IMR-90 (cell line): ENCODE measurements around the gene FHAD1. TPM values are rescaled to one million over a fixed set of nuclear protein-coding genes. Genes with fewer than 3 reads are reported as not detected.

ENCODE experiments used
- ATAC-seq: fragments of 200-7000 bp; cut with Tn5 transposase; 2 replicates; pipeline ENCODE4 v1.9.1; 2020; ENCODE audit warnings: low read depth, mild to moderate bottlenecking, moderate library complexity
- BruUV-seq: library from RNA; stranded (reverse); fragments of 400-500 nt; replicated peaks from 2 replicates; lab custom pipeline; 2021; lab: Mats Ljungman, UMichigan
- CTCF ChIA-PET: fragments of 300-600 bp; formaldehyde crosslinking; extraction: SDS; loops from one replicate; lab custom pipeline; 2021; ENCODE audit warnings: antibody characterized with exemption; lab: Yijun Ruan, JAX
- POLR2A ChIA-PET: fragments of 300-600 bp; sonication (Branson Sonifier 250); formaldehyde crosslinking; loops from one replicate; lab custom pipeline; 2022; ENCODE audit warnings: antibody characterized with exemption; ENCODE audit not compliant: unreplicated experiment; lab: Charles Lee
- DNase-seq: peaks from one replicate; pipeline ENCODE4 v3.0.0; 2013
- H2AFZ ChIP-seq: replicated peaks from 2 replicates; pipeline ENCODE3; 2013; ENCODE audit warnings: low read length, mild to moderate bottlenecking; ENCODE audit not compliant: poor library complexity
- H2AK5ac ChIP-seq: 2 replicates; pipeline ENCODE4 v1.6.1; 2013; ENCODE audit warnings: low read depth, low read length, inconsistent platforms
- H2AK9ac ChIP-seq: replicated peaks from 2 replicates; pipeline ENCODE3; 2013; ENCODE audit warnings: mild to moderate bottlenecking, low read depth, low read length, moderate library complexity; ENCODE audit not compliant: poor library complexity
- H2BK120ac ChIP-seq: 2 replicates; pipeline ENCODE4 v1.6.1; 2013; ENCODE audit warnings: low read depth, low read length, inconsistent platforms
- H2BK15ac ChIP-seq: 3 replicates; pipeline ENCODE4 v1.6.1; 2013; ENCODE audit warnings: low read depth, low read length, inconsistent platforms
- H2BK20ac ChIP-seq: 2 replicates; pipeline ENCODE4 v1.6.1; 2013; ENCODE audit warnings: low read depth, mild to moderate bottlenecking, inconsistent platforms, low read length, moderate library complexity
- H2BK5ac ChIP-seq: 2 replicates; pipeline ENCODE4 v1.6.1; 2013; ENCODE audit warnings: mild to moderate bottlenecking, low read depth, low read length, inconsistent platforms; ENCODE audit not compliant: poor library complexity, severe bottlenecking
- H3K14ac ChIP-seq: replicated peaks from 2 replicates; pipeline ENCODE4 v1.6.1; 2013; ENCODE audit warnings: low read depth, low read length, inconsistent platforms
- H3K18ac ChIP-seq: 2 replicates; pipeline ENCODE4 v1.6.1; 2013; ENCODE audit warnings: low read depth, low read length, control low read depth
- H3K23ac ChIP-seq: 2 replicates; pipeline ENCODE4 v1.6.1; 2013; ENCODE audit warnings: low read depth, low read length, inconsistent platforms
- H3K27ac ChIP-seq: 2 replicates; pipeline ENCODE4 v1.5.1; 2013; ENCODE audit warnings: mild to moderate bottlenecking, control low read depth, low read length; ENCODE audit not compliant: insufficient read depth
- H3K27me3 ChIP-seq: 2 replicates; pipeline ENCODE4 v1.6.1; 2013; ENCODE audit warnings: low read length; ENCODE audit not compliant: control insufficient read depth, insufficient read depth
- H3K36me3 ChIP-seq: 2 replicates; pipeline ENCODE4 v1.6.1; 2013; ENCODE audit warnings: low read length, mixed read lengths; ENCODE audit not compliant: control insufficient read depth, insufficient read depth
- H3K4ac ChIP-seq: 2 replicates; pipeline ENCODE4 v1.6.1; 2013; ENCODE audit warnings: low read depth, low read length, inconsistent platforms
- H3K4me1 ChIP-seq: 2 replicates; pipeline ENCODE4 v1.6.1; 2013; ENCODE audit warnings: low read length, mixed read lengths; ENCODE audit not compliant: control insufficient read depth, insufficient read depth
- H3K4me2 ChIP-seq: 2 replicates; pipeline ENCODE4 v1.6.1; 2013; ENCODE audit warnings: low read depth, mild to moderate bottlenecking, control low read depth, low read length, moderate library complexity
- H3K4me3 ChIP-seq: 2 replicates; pipeline ENCODE4 v1.5.1; 2013; ENCODE audit warnings: low read depth, mild to moderate bottlenecking, control low read depth, low read length, moderate library complexity; ENCODE audit not compliant: insufficient read depth
- H3K56ac ChIP-seq: 2 replicates; pipeline ENCODE4 v1.6.1; 2013; ENCODE audit warnings: low read length, inconsistent platforms; ENCODE audit not compliant: insufficient read depth; ENCODE audit errors: extremely low read depth
- H3K79me1 ChIP-seq, 2 experiments: 2 replicates each; pipeline ENCODE4 v1.6.1; 2013; ENCODE audit warnings: low read length in 2 of 2, inconsistent platforms in 1 of 2, low read depth in 1 of 2
- H3K9ac ChIP-seq: 2 replicates; pipeline ENCODE4 v1.6.1; 2013; ENCODE audit warnings: low read depth, low read length, control low read depth
- H3K9me1 ChIP-seq: 2 replicates; pipeline ENCODE4 v1.6.1; 2013; ENCODE audit warnings: low read length, inconsistent platforms; ENCODE audit not compliant: insufficient read depth
- H3K9me3 ChIP-seq: 2 replicates; pipeline ENCODE4 v1.6.1; 2013; ENCODE audit warnings: low read length; ENCODE audit not compliant: control insufficient read depth, insufficient read depth
- H4K20me1 ChIP-seq: 2 replicates; pipeline ENCODE4 v1.6.1; 2013; ENCODE audit warnings: low read length, inconsistent platforms; ENCODE audit not compliant: insufficient read depth
- H4K5ac ChIP-seq: 2 replicates; pipeline ENCODE4 v1.6.1; 2013; ENCODE audit warnings: mild to moderate bottlenecking, low read depth, low read length, control low read depth
- H4K8ac ChIP-seq, 2 experiments: 2 replicates each; pipeline ENCODE4 v1.6.1; 2013; ENCODE audit warnings: low read depth in 2 of 2, low read length in 2 of 2, control low read depth in 1 of 2, inconsistent platforms in 1 of 2
- H4K91ac ChIP-seq: 2 replicates; pipeline ENCODE4 v1.6.1; 2013; ENCODE audit warnings: low read depth, low read length, inconsistent platforms; ENCODE audit not compliant: insufficient read depth
- CEBPB ChIP-seq: IDR thresholded peaks from 2 replicates; pipeline ENCODE4 v1.6.1; 2012; ENCODE audit warnings: low read depth, low read length, improper control_type of control experiment
- POLR2A ChIP-seq: IDR thresholded peaks from 2 replicates; pipeline ENCODE4 v1.6.1; 2012; ENCODE audit warnings: mild to moderate bottlenecking, low read depth, low read length
- WGBS, 2 experiments: methylation state at CpG; one replicate each; pipeline versions ENCODE4 v1.1.5 to v1.1.7; 2013; ENCODE audit warnings: missing lambda C conversion rate in 2 of 2; ENCODE audit not compliant: insufficient read length in 1 of 2; ENCODE audit errors: extremely low coverage in 2 of 2; 5-methylcytosine and 5-hydroxymethylcytosine counted together
- dilution Hi-C: fragments of 300-500 bp; cut with HindIII; formaldehyde crosslinking; loops from one replicate; pipeline ENCODE4 v1.14.3; 2018; ENCODE audit warnings: low sequenced_read_pairs; ENCODE audit not compliant: unreplicated experiment
- in situ Hi-C: fragments of 300-500 bp; cut with MboI; formaldehyde crosslinking; loops from 3 replicates; pipeline ENCODE4 v1.14.3; 2019; ENCODE audit warnings: low sequenced_read_pairs, inconsistent platforms, mixed read lengths
- intact Hi-C: fragments of 100-400 bp; cut with micrococcal nuclease; formaldehyde crosslinking; loops from 2 replicates; pipeline ENCODE4 v1.10.0; 2022
- polyA plus RNA-seq, 3 experiments: library from polyadenylated mRNA; depleted of rRNA; stranded (reverse); fragments of >200 nt; gene quantifications; 2 replicates each; pipeline ENCODE4 v1.2.3, GENCODE V29; 2012; ENCODE audit warnings: low replicate concordance in 1 of 3
- total RNA-seq: library from RNA; depleted of rRNA; stranded (reverse); fragments of >200 nt; gene quantifications from 2 replicates; pipeline ENCODE4 v1.2.3, GENCODE V29; 2012

FHAD1 gene
- total and polyA plus RNA-seq, 2 of the 4 experiments (the other 2 are of a cell fraction) = not detected

DNA sequence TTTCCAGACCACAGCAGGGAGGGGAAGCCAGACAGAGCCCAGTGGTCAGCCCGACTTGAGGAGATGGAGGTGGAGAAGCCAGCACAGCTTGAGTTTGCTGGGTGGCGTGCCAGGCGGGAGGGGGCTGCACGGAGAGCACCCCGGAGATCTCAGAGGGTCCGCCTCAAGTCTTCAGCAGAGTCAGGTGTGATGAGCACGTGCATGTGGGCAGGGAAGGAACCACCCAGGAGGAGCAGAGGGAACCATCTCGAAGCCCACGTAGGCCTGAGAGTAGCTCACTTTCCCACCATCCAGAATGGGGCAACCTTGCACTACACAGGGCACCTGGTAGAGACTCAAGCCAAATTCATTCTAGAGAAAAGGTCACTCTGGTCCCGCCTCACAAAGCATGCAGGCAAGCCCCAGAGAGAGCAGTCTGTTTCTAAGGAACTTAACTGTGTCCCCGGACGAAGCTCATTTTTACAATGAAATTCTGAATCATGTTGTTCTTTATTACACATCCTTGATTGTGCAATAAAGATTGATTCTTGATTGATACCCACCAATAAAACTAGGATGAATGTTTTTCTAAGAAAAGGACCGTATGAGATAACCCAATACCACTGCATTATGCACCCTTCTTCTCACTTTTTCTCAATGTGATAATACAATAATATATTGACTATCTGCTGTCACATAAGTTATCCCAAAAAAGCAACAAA, 64.2 kb downstream of the FHAD1 start:
- Histone ChIP-seq H4K5ac (no peak overlapping the region), H3K9me3 (peaks cover 7% of the 10 kb centered on the region), H3K4me1 (no peaks in the 10 kb centered on the region; the same call in 1 of the 2 replicates), H3K27me3 (peaks cover 8% of the 10 kb centered on the region; the same call in 1 of the 2 replicates), H2AK9ac (no peak overlapping the region), H2BK5ac (no peak overlapping the region), H2BK120ac (no peak overlapping the region), H3K79me1 (no peaks in the 10 kb centered on the region), H3K27ac (no peak overlapping the region), H3K9me1 (no peaks in the 10 kb centered on the region; the same call in 1 of the 2 replicates), H3K14ac (no peak overlapping the region), H2AK5ac (no peak overlapping the region), H3K4me3 (no peak overlapping the region), H3K4ac (no peak overlapping the region), H4K20me1 (no peaks in the 10 kb centered on the region), H2AFZ (no peak overlapping the region), H4K8ac (no peak overlapping the region), H3K4me2 (no peak overlapping the region), H4K91ac (no peak overlapping the region), H3K56ac (no peak overlapping the region), H2BK15ac (no peak overlapping the region), H3K18ac (no peak overlapping the region), H2BK20ac (no peak overlapping the region), H3K36me3 (no peaks in the 10 kb centered on the region), H3K9ac (no peak overlapping the region), H3K23ac (no peak overlapping the region)
- TF ChIP-seq POLR2A (no peak), CEBPB (peak; percentile 81)
- in situ Hi-C loops (loop anchor here (10.0 kb wide), 1 partner anchor 194 kb away; no protein-coding TSS in a partner anchor), dilution Hi-C loops (no loop called here), intact Hi-C loops (no loop called here)
- no TSS peak for BruUV-seq
- DNase-seq (no peak), ATAC-seq (no peak)
- ChIA-PET CTCF (no interaction called here), POLR2A (interaction anchor here (0.6 kb wide), 1 partner anchor 222 kb away, joined by 10 read pairs; no protein-coding TSS in a partner anchor)
- 92% methylated on average over 5 of the region's 13 CpGs; no CpG with 5 or more reads in 1 of the 2 experiments for WGBS, 2 experiments
